ENCODE measurements around the gene CEP250. TPM values are rescaled to one million over a fixed set of nuclear protein-coding genes. Genes with fewer than 3 reads are reported as not detected.

CEP250 gene
- total RNA-seq, 1 donor from 2014 or later = 39.4 TPM

DNA sequence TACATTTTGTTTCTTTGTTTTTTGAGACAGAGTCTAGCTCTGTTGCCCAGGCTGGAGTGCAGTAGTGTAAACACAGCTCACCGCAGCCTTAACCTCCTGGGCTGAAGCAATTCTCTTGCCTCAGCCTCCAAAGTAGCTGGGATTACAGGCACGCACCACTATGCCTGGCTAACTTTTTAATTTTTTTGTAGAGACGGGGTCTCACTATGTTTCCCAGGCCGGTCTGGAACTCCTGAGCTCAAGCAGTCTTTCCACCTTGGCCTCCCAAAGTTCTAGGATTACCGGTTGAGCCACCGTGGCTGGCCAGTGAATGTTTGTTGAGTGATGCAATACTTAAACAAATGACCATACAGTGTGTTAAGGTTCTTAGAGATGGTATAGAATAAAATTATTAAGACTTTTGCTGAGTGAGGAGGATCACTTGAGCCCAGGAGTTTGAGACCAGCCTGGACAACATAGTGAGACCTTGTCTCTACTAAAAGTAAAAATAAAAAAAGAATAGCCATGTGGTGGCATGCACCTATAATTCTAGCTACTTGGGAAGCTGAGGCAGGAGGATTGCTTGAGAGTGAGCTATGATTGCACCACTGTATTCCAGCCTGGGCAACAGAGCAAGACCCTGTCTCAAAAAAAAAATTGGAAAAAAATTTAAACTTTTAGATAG, 13.4 kb downstream of the CEP250 start:
- no peaks in the 10 kb centered on the region for H3K9me3 Mint-ChIP-seq (ENCODE audit: unreplicated experiment)
- H3K4me1 Mint-ChIP-seq (ENCODE audit: low read depth, unreplicated experiment) = no peaks in the 10 kb centered on the region
- DNase-seq = no peak
- H3K36me3 Mint-ChIP-seq (ENCODE audit: unreplicated experiment) = peaks cover 5% of the 10 kb centered on the region
- peaks cover 3% of the 10 kb centered on the region for H3K27me3 Mint-ChIP-seq (ENCODE audit: unreplicated experiment)
- no peak overlapping the region for H3K4me3 Mint-ChIP-seq (ENCODE audit: unreplicated experiment)
- TF ChIP-seq, protein P1, sequence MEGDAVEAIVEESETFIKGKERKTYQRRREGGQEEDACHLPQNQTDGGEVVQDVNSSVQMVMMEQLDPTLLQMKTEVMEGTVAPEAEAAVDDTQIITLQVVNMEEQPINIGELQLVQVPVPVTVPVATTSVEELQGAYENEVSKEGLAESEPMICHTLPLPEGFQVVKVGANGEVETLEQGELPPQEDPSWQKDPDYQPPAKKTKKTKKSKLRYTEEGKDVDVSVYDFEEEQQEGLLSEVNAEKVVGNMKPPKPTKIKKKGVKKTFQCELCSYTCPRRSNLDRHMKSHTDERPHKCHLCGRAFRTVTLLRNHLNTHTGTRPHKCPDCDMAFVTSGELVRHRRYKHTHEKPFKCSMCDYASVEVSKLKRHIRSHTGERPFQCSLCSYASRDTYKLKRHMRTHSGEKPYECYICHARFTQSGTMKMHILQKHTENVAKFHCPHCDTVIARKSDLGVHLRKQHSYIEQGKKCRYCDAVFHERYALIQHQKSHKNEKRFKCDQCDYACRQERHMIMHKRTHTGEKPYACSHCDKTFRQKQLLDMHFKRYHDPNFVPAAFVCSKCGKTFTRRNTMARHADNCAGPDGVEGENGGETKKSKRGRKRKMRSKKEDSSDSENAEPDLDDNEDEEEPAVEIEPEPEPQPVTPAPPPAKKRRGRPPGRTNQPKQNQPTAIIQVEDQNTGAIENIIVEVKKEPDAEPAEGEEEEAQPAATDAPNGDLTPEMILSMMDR (IDR thresholded peaks at IDR 0.05; ENCODE audit: partially characterized antibody, unreplicated experiment) = no peak
- H3K27ac Mint-ChIP-seq (ENCODE audit: unreplicated experiment) = no peak overlapping the region

DNA sequence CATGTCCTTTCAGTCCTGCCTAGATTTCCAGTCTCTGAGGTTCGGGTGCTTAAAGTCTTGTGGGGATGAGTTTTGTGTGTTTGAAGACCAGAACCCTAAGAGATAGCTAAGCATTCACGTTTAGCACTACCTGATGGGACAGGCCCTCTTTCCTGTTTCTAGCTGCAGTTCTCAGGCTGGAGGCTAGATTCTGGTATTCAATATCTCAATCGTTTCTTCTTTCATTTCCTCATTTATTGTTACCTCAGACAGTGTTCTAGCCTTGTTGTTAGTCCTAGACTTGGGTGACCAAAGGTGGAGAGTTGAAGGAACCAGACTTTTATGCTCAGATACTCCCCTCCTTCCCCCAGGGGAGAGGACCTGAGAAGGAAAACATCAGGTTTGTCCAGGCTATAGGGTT, 16.8 kb downstream of the CEP250 start:
- TF ChIP-seq, protein P1 (IDR thresholded peaks at IDR 0.05; ENCODE audit: partially characterized antibody, unreplicated experiment) = no peak
- no peak for DNase-seq
- Mint-ChIP-seq H3K4me3 (ENCODE audit: unreplicated experiment) (no peak overlapping the region), H3K27me3 (ENCODE audit: unreplicated experiment) (peaks cover 1% of the 10 kb centered on the region), H3K27ac (ENCODE audit: unreplicated experiment) (no peak overlapping the region), H3K9me3 (ENCODE audit: unreplicated experiment) (no peaks in the 10 kb centered on the region), H3K36me3 (ENCODE audit: unreplicated experiment) (no peaks in the 10 kb centered on the region), H3K4me1 (ENCODE audit: low read depth, unreplicated experiment) (no peaks in the 10 kb centered on the region)

DNA sequence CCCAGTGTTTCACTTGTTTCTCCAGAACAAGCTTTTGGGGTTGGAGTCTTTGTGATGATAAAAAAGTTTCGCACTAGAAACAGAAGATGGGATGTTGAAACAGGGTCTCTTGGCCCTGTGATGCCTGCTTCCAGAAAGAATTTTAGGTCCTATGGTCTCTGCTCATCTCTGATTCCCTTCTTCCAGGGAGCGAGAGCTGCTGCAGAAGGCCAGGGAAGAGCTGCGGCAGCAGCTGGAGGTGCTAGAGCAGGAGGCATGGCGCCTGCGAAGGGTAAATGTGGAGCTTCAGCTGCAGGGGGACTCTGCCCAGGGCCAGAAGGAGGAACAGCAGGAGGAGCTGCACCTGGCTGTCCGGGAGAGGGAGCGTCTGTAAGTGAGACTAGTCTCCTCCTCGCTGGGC, 18.3 kb downstream of the CEP250 start:
- Mint-ChIP-seq H3K4me1 (ENCODE audit: low read depth, unreplicated experiment) (no peaks in the 10 kb centered on the region), H3K4me3 (ENCODE audit: unreplicated experiment) (no peak overlapping the region), H3K9me3 (ENCODE audit: unreplicated experiment) (no peaks in the 10 kb centered on the region), H3K27me3 (ENCODE audit: unreplicated experiment) (no peaks in the 10 kb centered on the region), H3K27ac (ENCODE audit: unreplicated experiment) (no peak overlapping the region), H3K36me3 (ENCODE audit: unreplicated experiment) (no peaks in the 10 kb centered on the region)
- no peak for DNase-seq
- TF ChIP-seq, protein P1 (IDR thresholded peaks at IDR 0.05; ENCODE audit: partially characterized antibody, unreplicated experiment) = no peak

DNA sequence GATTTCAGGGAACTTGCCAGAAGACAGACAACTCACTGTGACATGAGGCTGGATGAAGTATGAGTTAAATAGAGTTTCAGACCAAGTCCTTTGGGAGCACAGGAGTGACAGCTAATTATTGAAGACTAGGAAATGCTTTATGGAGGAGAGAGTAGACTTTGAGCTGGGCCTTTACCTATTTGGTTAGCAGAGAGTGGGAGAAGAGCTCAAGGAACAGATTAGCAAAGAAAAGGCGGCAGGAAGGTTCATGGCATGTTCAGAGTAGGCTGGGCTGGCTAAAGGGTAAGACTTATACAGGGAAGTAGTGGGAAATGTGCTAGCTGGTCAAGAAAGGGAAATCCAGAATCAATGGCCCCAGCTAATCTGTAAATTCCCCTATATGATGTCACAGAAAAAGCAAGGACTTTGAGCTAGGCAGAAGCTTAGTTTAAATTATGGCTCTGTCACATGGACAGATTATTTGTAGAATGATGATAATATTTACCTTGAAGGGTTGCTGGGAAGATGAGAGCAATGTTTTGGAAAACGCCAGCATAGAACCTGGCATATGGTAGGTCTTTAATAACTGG, 19.0 kb downstream of the CEP250 start:
- no peak for DNase-seq
- TF ChIP-seq, protein P1 (IDR thresholded peaks at IDR 0.05; ENCODE audit: partially characterized antibody, unreplicated experiment) = no peak
- no peak overlapping the region for H3K4me3 Mint-ChIP-seq (ENCODE audit: unreplicated experiment)
- H3K27me3 Mint-ChIP-seq (ENCODE audit: unreplicated experiment) = no peaks in the 10 kb centered on the region
- no peak overlapping the region for H3K27ac Mint-ChIP-seq (ENCODE audit: unreplicated experiment)
- H3K4me1 Mint-ChIP-seq (ENCODE audit: low read depth, unreplicated experiment) = no peaks in the 10 kb centered on the region
- H3K9me3 Mint-ChIP-seq (ENCODE audit: unreplicated experiment) = no peaks in the 10 kb centered on the region
- peaks cover under 1% of the 10 kb centered on the region for H3K36me3 Mint-ChIP-seq (ENCODE audit: unreplicated experiment)

DNA sequence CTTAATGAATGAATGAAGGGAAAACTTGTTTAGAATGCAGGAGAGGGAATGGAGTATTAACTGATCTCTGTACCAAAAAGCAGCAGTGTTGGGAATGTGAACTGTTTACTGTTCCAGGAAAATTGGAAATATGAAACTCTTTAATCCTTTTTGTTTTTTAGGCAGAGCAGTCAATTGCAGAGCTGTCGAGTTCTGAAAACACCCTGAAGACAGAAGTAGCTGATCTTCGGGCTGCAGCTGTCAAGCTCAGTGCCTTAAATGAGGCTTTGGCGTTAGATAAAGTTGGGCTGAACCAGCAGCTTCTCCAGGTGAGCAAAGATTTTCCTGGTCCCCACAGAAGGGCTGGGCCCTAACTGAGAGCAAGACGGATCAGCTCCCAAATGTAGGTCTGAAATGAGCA, 20.9 kb downstream of the CEP250 start:
- H3K4me1 Mint-ChIP-seq (ENCODE audit: low read depth, unreplicated experiment) = no peaks in the 10 kb centered on the region

More for the DNA sequence above, 20.9 kb downstream of the CEP250 start:
- TF ChIP-seq, protein P1 (IDR thresholded peaks at IDR 0.05; ENCODE audit: partially characterized antibody, unreplicated experiment) = no peak
- no peak overlapping the region for H3K27ac Mint-ChIP-seq (ENCODE audit: unreplicated experiment)
- no peak overlapping the region for H3K4me3 Mint-ChIP-seq (ENCODE audit: unreplicated experiment)
- DNase-seq = no peak
- H3K9me3 Mint-ChIP-seq (ENCODE audit: unreplicated experiment) = no peaks in the 10 kb centered on the region
- H3K27me3 Mint-ChIP-seq (ENCODE audit: unreplicated experiment) = no peaks in the 10 kb centered on the region
- peaks cover 4% of the 10 kb centered on the region for H3K36me3 Mint-ChIP-seq (ENCODE audit: unreplicated experiment)

Data from glutamatergic neuron (in vitro differentiated cells).